Measurements from ENCODE around the gene PFDN1.
A peak's percentile ranks its signal among the peaks of the same experiment; 100 is the strongest.
"Not testable (repeated sequence)": the region's sequence is repeated elsewhere in the genome, so short reads cannot be mapped to it uniquely, and the experiment has no call there.

The PFDN1 gene, protein sequence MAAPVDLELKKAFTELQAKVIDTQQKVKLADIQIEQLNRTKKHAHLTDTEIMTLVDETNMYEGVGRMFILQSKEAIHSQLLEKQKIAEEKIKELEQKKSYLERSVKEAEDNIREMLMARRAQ

DNA sequence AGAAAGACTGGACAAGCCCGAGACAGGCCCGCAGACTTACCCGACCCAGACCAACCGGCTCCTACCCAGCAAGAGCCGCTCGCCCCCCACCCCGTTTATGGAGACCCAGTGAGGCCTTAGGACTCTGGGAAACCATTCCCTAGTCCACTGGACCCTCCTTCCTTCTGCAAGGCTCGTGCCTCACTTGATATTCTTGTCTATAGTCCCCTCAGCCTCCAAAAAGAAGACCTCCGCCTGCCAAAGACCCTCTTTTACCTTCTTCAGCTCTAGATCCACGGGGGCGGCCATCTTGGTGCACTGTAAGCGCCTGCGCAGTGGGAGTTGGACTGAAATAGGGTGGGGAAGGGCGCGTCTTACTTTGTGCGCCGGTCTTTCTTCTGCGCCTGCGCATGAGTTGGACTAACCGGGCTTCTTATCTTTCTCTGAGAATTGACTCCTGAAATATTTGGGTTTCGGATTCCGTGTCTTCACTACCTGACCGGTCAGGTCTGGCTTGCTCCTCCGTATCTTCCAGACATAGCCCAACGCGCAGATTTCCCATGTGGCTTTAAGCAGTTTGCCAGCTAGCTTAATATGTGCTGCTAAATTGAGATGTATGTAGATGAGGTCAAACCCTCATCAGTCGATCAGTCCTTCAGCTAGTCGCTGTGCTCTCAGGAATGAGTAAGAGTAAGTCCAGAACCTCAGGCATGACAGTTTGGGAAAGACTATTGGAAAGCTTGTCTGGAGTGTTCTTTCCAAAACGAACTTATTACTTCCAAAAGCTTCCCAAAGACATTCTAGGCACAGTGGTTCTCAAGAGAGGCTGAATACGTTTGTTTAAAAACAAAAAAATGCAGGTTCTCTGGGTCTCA lies at the start of gene PFDN1:
Gene PFDN1, minus strand, starts transcription at position 316 of the 854 bp plus-strand sequence. Its CDS starts 28 bp downstream, at position 288.
- DNase-seq: peak; percentile 99

DNA sequence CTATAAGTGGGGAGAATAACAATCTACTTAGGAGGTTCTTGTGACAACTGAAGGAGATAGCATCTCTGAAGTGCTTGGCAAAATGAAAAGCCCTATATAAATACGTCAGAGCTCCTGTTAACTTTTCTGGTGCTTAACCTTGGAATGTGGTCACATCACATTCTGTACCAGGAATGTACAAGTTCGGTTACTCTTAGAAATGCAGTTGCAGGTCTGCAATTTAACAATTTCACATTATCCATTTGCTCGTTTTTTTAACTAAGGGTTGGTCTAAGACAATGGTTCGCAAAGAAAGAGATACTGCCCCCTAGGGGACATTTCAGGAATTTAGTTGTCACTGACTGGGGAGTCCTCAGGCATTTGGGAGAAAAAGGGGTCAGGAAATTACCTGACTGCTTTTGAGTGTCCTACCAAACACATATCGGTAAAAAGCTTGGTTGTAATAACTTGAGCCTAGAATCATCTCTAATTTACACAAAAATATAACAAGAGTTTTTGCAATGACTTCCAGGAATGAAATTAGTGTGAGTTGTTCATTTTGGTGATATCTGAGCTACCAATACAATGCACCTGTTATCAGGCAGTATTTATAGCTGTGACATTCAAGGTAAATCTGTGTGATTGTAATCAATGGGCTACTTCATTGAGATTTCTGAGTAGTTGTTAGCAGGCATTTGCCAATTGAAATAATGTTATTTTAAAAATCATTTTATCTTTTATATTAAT lies 48.9 kb upstream of the PFDN1 start:
- peak; percentile 90 for DNase-seq

DNA sequence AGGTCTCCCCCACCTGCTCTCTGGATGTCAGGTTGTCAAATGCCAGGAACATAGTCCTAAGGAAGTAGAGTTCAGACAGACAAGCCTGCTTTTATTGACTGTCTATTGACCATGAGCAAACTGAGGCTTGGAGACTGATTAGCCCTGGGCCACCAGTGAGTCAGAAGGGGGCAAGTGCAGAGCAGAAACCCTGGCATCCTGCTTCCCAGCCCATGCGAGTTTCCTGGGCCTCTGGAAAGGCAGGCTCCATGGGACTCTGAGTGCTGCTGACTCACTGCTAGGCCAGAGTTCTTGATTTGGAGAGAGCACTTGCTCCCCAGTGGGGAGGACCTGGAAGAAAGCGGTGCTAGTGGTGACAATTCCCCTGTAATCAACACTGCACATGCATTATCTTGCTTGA lies 46.3 kb upstream of the PFDN1 start:
- no peak for DNase-seq

DNA sequence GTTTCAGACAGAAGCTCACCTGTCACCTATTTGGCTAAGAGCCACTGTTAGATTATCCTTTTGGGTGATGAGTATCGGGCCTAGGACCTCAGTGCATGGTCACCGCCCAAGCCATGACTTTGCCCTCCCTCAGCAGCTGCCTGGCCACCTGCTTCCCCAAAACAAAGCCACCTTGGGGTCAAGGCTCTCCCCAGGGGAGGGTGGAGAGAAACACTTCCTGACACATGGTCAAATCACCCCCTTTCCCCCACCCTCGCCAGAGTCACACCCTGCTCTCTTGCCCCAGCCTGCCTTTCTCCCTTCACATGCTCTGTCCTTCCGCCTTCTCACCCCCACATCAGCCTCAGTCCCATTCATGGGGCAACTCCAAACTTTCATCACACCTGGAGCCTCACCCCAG lies 45.2 kb upstream of the PFDN1 start:
- DNase-seq: no peak

DNA sequence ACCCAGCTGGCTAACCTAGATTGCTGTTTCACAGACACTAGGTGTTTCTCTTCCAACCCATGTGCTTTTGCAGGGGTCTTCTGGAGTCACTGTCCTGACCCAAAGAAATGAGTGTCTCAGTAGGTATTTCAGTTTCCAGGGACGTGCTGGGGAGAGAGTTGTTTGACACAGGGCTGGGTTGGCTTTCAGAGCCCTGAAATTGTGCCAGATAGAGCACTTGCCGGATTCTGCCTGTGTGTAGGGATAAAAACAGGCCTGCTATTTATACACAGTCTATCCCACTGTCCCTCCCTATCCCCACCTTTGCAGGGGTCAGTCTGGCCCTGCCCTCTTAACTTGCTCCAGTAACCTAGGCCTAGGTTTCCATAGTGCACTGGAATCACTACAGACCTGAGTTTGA lies 44.5 kb upstream of the PFDN1 start:
- DNase-seq: no peak

DNA sequence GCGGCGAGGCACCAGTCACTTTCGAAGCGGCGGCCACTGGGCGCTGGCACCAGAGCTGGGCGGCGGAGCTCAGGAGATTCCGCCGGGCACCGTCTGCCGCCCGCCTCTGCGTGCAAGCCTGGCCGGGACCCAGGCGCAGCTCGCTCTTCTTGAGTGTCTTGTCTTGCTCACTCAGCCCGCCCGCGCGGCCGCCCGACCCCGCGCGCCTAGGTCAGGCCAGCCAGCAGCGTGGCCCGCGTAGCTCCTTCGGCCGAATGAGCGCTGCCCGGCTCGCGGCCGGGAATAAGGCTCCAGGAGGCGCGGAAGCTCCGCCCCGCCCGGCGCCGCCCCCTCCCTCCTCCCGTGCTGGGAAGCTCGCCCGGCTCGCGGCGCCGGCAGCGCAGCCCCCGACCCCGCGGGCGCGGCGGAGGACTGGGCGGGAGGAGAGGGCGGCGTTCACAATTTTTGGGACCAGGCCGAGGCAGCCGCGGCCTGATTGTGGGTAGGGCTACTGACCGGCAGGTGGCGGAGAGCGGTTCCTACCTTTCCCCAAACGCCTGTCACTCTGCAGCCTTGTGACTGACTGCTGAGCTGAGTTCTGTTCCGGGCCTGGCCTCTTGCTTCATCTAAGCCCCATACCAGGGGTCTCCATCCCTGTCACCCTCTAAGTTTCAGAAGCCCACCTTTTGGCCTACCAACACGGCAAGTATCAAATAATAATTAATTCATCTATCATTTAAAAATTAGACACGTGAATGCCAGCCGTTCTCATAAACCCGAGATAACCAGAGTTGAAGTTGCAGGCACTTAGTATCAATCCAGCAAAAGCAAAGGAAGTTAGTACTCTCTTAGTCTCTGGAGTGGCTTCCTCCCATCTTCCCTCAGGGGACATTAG lies 43.7 kb upstream of the PFDN1 start, which contains the start of gene HBEGF:
Gene HBEGF, minus strand, starts transcription at position 256 of the 874 bp plus-strand sequence. CDS start 275 bp downstream, outside the sequence.
- peak; percentile 78 for DNase-seq

DNA sequence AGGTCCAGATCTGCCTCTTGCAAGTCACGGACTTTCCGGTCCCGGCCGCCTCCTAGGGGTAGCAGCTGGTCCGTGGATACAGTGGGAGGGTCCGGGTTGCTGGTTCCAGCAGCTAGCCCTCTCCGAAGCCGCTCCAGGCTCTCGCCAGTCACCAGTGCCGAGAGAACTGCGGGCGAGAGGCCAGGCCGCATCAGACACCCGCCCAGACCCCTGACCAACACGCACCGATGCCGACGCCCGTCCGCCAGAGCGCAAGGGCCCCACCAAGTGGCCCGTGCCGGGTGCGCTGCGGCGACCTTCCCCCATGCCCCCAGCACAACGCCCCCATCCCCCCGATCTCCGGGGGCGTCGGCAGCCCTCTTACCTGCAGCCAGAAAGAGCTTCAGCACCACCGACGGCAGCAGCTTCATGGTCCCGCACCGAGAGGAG lies 43.0 kb upstream of the PFDN1 start:
- peak; percentile 38 for DNase-seq

DNA sequence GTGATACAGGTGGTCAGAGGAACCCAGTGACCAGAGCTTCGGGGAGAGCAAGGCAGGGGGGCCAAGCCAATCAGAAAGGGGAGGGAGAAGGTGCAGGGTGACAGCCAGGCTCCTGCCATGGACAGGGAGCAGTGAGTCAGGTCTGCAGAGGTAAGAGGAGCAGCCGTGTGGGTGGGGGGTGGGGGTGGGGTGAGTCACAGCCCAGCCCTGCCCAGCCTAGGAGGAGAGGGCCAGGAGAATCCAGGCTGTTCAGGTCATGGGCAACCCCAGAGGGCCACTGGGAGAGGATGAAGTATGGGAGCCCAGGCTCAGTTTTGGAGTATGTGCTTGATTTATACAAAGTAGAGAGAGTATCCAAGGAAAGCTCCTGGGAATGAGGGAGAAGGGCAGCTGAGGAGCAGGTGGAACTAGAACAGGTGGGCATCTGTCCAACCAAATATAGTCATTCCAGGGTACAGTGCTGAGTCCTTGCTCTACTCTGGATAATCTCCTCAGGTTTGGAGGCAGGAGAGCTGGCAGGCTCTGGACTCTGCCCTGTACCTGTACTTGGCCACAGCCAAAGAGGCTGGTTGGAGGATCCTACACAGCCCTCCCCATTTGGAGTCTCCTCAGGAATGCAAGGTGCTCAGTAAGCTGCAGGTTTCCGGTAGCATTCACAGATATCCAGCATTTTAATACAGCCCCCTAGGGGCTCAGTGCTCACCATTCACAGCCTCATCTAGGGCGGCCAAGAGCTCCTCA lies 42.0 kb upstream of the PFDN1 start:
- DNase-seq: no peak

DNA sequence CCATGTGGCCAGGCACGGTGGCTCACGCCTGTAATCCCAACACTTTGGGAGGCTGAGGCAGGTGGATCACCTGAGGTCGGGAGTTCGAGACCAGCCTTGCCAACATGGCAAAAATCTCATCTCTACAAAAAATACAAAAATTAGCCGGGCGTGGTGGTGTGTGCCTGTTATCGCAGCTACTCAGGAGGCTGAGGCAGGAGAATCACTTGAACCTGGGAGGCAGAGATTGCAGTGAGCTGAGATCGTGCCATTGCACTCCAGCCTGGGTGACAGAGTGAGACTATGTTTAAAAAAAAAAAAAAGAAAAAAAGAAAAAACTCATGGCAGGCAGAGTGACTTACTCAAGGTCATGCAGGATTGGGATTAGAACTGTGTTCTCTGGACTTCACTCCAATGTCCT lies 40.9 kb upstream of the PFDN1 start:
- not testable (repeated sequence) for DNase-seq

DNA sequence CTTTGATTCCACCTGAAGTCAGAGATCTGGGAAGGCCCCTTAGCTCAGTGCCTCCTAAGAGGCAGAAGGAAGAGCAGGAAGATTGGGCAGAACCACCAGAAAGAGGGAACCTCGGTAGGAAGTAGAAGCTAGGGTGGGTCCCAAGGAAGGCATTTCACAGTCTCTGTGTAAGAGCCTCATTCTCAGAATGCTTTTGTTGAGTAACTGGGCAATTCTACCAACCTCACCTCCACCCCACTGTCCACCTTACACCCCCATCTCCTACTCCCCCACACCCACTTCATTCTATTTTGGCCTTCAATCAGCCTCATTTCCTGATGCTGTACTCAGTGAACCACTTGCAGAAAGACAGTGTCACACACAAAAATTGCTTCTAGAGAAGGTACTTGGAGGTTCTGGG lies 40.0 kb upstream of the PFDN1 start:
- DNase-seq: no peak

DNA sequence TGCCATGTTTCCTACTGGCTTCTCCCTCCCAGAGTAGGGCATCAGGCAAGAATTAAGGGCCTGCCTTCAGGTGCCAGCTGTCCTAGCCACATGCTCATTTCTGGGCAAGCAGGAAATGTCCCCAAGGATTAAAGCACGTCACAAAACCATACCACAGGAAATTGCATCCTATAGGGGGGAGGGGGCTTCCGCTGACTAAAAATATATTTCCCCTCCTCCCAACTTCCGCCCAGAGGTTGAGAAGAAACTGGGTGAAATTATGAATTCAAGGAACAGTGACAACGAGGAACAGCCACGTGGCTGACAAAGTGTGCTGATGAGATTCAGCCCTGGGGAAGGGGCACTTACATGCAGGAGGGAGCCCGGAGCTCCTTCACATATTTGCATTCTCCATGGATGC lies 39.4 kb upstream of the PFDN1 start:
- DNase-seq: peak; percentile 53

DNA sequence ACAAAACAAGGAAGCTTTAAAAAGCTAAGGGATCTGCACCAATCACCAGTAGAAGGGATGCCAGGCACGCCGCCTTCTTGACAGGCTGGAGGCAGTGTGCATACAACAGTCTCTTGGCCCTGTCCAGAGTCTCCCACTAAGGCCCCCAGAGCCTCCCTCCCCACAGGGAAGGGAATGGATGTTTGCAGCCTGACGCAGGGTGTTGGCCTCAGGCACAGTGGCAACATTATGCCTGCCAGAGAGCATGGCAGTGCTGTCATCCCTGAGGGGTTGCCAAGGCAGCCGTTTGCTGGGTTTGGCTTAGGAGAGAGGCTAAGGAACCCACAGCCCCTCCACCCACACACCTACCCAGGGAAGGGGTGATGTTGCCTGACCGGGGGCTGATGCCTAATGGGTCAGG lies 38.7 kb upstream of the PFDN1 start:
- no peak for DNase-seq

DNA sequence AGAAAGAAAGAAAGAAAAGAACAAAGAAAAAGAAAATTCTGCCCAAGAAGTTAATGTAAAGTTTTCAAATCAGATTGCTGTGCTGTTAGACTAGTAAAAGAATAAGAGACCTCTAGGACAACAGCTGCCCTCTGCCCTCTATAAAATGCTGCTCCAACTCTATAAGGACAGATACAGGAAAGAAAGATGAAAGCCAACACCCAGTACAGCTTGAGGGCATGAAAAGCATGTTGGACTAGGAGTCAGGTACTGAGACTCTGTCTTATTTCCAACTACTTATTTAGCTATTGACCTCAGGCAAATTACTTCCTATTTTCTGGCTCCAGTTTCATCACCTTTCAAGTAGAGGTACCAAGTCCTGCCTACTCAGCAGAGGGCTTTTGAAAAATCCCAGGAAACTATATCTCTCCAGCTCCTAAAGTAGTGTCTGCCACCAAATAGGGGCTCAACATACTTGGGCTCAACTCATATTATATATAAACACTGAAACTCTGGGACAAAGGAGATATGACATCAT lies 37.8 kb upstream of the PFDN1 start:
- DNase-seq: no peak

DNA sequence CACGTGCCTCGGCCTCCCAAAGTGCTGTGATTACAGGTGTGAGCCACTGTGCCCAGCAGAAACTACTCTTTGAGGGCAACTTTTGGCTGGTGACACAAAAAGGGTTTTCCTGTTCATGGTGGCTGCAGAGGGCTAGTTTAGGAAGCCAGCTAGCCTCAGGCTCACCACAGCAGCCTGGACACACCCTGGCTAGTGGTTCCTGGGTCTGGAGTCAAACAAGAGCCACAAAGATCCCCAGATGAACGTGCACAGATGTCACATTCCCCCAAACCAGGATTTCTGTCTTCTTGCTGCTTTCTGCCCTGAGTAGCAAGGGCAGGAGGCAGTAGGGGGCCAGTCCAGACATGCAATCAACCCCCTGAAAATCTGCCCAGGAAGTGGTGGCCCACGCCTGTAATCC lies 36.7 kb upstream of the PFDN1 start:
- no peak for DNase-seq

DNA sequence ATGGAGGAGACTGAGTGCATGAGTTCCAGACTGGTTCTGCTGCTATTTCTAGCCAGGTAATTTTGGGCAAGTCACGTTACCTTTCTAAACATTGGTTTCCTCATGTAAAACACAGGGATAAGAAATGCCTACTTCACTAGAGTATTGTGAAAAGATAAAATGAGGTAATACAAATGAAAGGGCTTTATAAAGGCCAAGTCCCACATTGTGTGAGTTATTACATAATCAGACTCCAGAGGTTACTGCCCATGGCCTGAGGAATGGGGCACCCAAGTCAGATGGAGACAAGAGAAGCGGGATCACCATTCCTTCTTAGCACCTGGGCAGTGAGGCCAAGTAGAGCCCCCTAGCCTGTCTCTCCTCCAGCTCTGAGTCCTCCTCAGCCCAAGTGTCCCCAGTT lies 36.0 kb upstream of the PFDN1 start:
- no peak for DNase-seq

DNA sequence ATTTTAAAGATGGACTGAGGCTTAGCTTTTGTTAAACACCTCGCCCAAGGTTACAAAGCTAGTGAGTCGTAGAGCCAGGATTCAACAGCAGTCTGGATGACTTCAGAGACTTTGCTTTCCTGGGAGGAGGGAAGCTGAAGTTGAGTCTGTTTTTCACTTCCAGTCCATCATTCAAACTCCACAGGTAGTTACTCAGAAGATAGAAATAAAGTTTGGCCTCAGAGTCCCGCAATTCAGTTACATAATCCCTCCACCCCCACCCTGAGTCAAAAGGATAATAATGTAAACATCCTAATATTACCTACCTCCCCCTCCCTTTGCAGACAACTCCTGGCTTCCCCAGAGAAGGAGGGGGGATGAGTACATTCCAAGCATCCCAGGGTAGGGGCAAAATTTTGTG lies 35.4 kb upstream of the PFDN1 start:
- no peak for DNase-seq

DNA sequence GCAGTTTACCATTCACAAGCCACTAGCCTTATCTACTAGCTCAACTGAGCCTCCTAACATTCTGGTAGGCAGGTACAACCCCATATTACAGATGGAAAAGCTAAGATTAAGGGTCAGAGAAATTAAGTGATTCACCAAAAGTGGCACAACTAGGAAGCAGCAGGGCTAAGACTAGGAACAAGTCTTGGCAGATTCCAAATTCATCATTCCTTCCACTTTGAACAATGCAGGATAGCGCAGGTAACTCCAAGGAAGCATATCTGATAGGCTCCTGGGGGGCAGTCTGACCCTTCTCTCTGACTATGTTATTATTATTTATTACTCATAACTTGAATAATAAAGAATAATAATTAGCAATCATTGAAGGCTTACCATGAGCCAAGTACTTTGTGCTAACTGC lies 35.0 kb upstream of the PFDN1 start:
- no peak for DNase-seq

DNA sequence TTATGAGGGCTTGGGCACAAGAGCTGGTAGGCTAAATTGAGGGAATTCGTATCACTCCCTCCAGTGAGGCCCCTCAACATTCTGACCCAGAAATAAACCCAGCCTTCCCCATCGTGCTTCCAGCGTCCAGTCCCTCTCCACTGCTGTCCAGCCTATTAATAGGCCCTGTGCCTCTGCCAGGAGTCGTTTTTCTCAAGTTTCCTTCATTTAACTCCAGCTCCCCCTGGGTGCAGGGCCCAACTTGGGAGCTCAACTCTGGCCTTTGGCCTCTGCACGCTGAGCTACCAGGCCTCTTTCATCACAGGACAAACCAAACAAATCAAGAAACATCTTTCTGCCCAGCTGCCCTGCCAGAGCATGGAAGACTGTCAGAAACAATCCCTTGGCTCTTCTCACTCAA lies 33.5 kb upstream of the PFDN1 start:
- no peak for DNase-seq

DNA sequence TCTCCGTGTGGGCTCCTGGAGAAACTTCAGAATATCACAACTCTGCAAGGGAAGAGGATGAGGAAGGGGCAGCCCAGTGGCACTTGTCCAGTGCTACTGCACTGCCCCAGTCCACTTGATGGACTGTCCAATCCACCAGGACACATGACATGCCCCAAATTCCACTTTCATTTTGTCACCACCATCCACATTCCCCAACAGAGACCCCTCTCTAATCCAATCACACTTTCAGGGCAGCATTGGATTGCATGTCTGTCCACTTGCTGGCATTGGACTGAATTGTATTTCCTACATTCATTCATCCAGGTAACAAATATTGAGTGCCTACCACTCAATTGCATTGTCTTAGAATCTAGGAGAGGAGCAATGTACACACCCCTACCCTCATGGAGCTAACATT lies 28.7 kb upstream of the PFDN1 start:
- no peak for DNase-seq

DNA sequence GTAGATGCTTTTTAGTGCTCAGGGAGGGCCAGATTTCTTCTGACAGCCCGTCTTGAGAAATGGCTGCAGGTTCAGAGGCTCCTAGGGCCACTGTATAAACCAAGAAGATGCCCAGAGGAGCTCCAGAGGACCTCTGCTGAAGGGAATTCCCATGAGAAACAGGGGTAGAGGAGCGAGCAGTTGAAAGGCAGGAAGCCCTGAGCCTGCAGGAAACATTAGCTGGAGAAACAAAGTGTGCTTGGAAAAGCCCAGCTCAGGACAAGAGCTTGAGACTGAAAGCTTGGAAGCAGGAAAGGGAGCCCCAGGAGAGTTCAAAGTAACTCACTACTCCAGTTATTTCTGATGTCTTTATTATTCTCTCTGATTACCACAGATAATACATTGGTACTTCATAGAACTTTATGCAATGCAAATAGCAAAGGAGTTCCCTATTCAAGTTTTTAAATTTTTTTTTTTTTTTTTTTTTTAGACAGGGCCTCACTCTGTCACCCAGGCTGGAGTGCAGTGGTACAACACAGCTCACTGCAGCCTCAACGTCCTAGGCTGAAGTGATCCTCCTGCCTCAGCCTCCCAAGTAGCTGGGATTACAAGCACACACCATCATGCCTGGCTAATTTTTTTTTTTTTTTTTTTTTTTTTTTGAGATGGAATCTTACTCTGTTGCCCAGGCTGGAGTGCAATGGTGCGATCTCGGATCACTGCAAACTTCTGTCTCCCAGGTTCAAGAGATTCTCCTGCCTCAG lies 27.0 kb upstream of the PFDN1 start:
- DNase-seq: no peak

All from hematopoietic multipotent progenitor cell treated with erythropoietin and hydrocortisone succinate and interleukin-3 and kit ligand, for 6 days (in vitro differentiated cells).